Measurements from ENCODE around the gene DNAJA3.

- no peak for TF ChIP-seq CTCF (IDR thresholded peaks at IDR 0.05)
- TF ChIP-seq POLR2A (IDR thresholded peaks at IDR 0.05): no peak
Observed at GRCh38 chr16:4407543-4408322, 17.9 kb upstream of the DNAJA3 start.

All from testis (tissue), 2 donors.